ENCODE measurements around the gene PGPEP1. TPM values are rescaled to one million over a fixed set of nuclear protein-coding genes. Genes with fewer than 3 reads are reported as not detected.
"Not testable (repeated sequence)": the region's sequence is repeated elsewhere in the genome, so short reads cannot be mapped to it uniquely, and the experiment has no call there.

The PGPEP1 gene
- total RNA-seq, 5 donors from 2014 or later (not counting 1 experiment from before 2014, with no cell fraction given) = 35.7 to 52.6 (median 45.1) TPM

- peak overlapping the region; percentile 94 for H3K27ac ChIP-seq (ENCODE audit: low read length)
- not testable (repeated sequence) for H3K27me3 Mint-ChIP-seq; H3K27me3 ChIP-seq (replicated peaks in 1 of 2; ENCODE audit: control insufficient read depth in 2 of 2, extremely low read depth in 1 of 2, insufficient read depth in 2 of 2, low read length in 1 of 2); H3K9me3 ChIP-seq; DNase-seq; H3K36me3 Mint-ChIP-seq; H3K4me3 ChIP-seq (ENCODE audit: control insufficient read depth in 1 of 2, extremely low read depth in 1 of 2, low read length in 1 of 2); ATAC-seq (replicated peaks in 1 of 4); H3K9me3 Mint-ChIP-seq
- H3K36me3 ChIP-seq (ENCODE audit: control insufficient read depth in 2 of 2, extremely low read depth in 1 of 2, insufficient read depth in 1 of 2, low read length in 1 of 2) = peaks cover 0 to 10% of the 10 kb centered on the region in 2 donors
- Mint-ChIP-seq H3K27ac (peak overlapping the region; percentile 96 to 98), H3K4me3 (peak overlapping the region in 1 of 3 donors; percentile 20), H3K4me1 (peaks cover 51 to 52% (median 52%) of the 10 kb centered on the region in 3 donors)
- ChIA-PET POLR2A (interaction anchor here in 1 of 2 donors (0.7 to 1.2 kb wide), 2 partner anchors 23 to 45 kb away, joined by 3 read pairs; no protein-coding TSS in a partner anchor), CTCF (interaction anchor here (0.8 to 1.1 kb wide), 2 partner anchors 45 to 72 kb away, joined by 3 read pairs; no protein-coding TSS in a partner anchor)
- peaks cover 34 to 60% of the 10 kb centered on the region in 2 experiments for H3K4me1 ChIP-seq (ENCODE audit: control insufficient read depth in 1 of 2, extremely low read depth in 1 of 2, insufficient read depth in 2 of 2, low read length in 2 of 2)
- 86% methylated on average over 3 of the region's 6 CpGs for WGBS (ENCODE audit: insufficient coverage)
Measured at GRCh38 chr19:18324373-18324731, 16.0 kb upstream of the PGPEP1 start.

GRCh38 chr19:18326772-18327171, 13.6 kb upstream of the PGPEP1 start:
- Histone ChIP-seq H3K27ac (ENCODE audit: low read length) (no peak overlapping the region), H3K4me1 (ENCODE audit: control insufficient read depth in 1 of 2, extremely low read depth in 1 of 2, insufficient read depth in 2 of 2, low read length in 2 of 2) (peaks cover 22 to 35% of the 10 kb centered on the region in 2 experiments), H3K36me3 (ENCODE audit: control insufficient read depth in 2 of 2, extremely low read depth in 1 of 2, insufficient read depth in 1 of 2, low read length in 1 of 2) (no peaks in the 10 kb centered on the region), H3K9me3 (no peaks in the 10 kb centered on the region), H3K27me3 (replicated peaks in 1 of 2; ENCODE audit: control insufficient read depth in 2 of 2, extremely low read depth in 1 of 2, insufficient read depth in 2 of 2, low read length in 1 of 2) (peaks cover 0 to 4% of the 10 kb centered on the region in 2 experiments), H3K4me3 (ENCODE audit: control insufficient read depth in 1 of 2, extremely low read depth in 1 of 2, low read length in 1 of 2) (no peak overlapping the region)
- Mint-ChIP-seq H3K27me3 (no peaks in the 10 kb centered on the region), H3K4me1 (peaks cover 30 to 31% (median 31%) of the 10 kb centered on the region in 3 donors), H3K4me3 (no peak overlapping the region), H3K36me3 (no peaks in the 10 kb centered on the region), H3K9me3 (no peaks in the 10 kb centered on the region), H3K27ac (no peak overlapping the region)
- ChIA-PET POLR2A (interaction anchor here (0.6 to 1.0 kb wide), 2 partner anchors 49 to 51 kb away, joined by 3 to 4 read pairs; no protein-coding TSS in a partner anchor), CTCF (interaction anchor here in 1 of 2 donors (1.0 kb wide), 1 partner anchor 48 kb away, joined by 3 read pairs; no protein-coding TSS in a partner anchor)
- DNase-seq (no peak), ATAC-seq (replicated peaks in 1 of 4) (no peak)
- 80% methylated on average over 1 of the region's 5 CpGs for WGBS (ENCODE audit: insufficient coverage)

GRCh38 chr19:18328340-18329034, 11.9 kb upstream of the PGPEP1 start:
- Mint-ChIP-seq H3K9me3 (no peaks in the 10 kb centered on the region), H3K27me3 (no peaks in the 10 kb centered on the region), H3K4me1 (peaks cover 18 to 19% (median 18%) of the 10 kb centered on the region in 3 donors), H3K36me3 (no peaks in the 10 kb centered on the region), H3K27ac (peak overlapping the region; percentile 3 to 68), H3K4me3 (peak overlapping the region; percentile 15 to 59 (median 55))
- peak; percentile 66 to 92 (median 83) for DNase-seq
- H3K27ac ChIP-seq (ENCODE audit: low read length) = peak overlapping the region; percentile 16
- no peaks in the 10 kb centered on the region for H3K36me3 ChIP-seq (ENCODE audit: control insufficient read depth in 2 of 2, extremely low read depth in 1 of 2, insufficient read depth in 1 of 2, low read length in 1 of 2)
- H3K9me3 ChIP-seq = no peaks in the 10 kb centered on the region
- POLR2A ChIA-PET = interaction anchor here (0.5 to 2.5 kb wide), 12 partner anchors 11 to 100 kb away, joined by 3 to 37 read pairs (median 5); partner anchors contain the start of genes JUND (in 2 of the 2) and IQCN (in 1 of the 2)
- CTCF ChIA-PET = interaction anchor here (0.5 to 2.9 kb wide), 28 partner anchors 10 to 241 kb away, joined by 3 to 35 read pairs (median 5); partner anchors contain the start of genes ELL (in 1 of the 2), IQCN (in 1 of the 2), JUND (in 1 of the 2) and MPV17L2 (in 1 of the 2)
- H3K4me3 ChIP-seq (ENCODE audit: control insufficient read depth in 1 of 2, extremely low read depth in 1 of 2, low read length in 1 of 2) = peak overlapping the region; percentile 36 to 49
- WGBS (ENCODE audit: insufficient coverage) = 0% methylated on average over 4 of the region's 9 CpGs
- peaks cover 14 to 21% of the 10 kb centered on the region in 2 experiments for H3K4me1 ChIP-seq (ENCODE audit: control insufficient read depth in 1 of 2, extremely low read depth in 1 of 2, insufficient read depth in 2 of 2, low read length in 2 of 2)
- H3K27me3 ChIP-seq (replicated peaks in 1 of 2; ENCODE audit: control insufficient read depth in 2 of 2, extremely low read depth in 1 of 2, insufficient read depth in 2 of 2, low read length in 1 of 2) = peaks cover 0 to 12% of the 10 kb centered on the region in 2 experiments
- peak; percentile 99 for ATAC-seq (replicated peaks in 1 of 4)

- no peak overlapping the region for H3K27ac Mint-ChIP-seq
- Histone ChIP-seq H3K27ac (ENCODE audit: low read length) (no peak overlapping the region), H3K27me3 (replicated peaks in 1 of 2; ENCODE audit: control insufficient read depth in 2 of 2, extremely low read depth in 1 of 2, insufficient read depth in 2 of 2, low read length in 1 of 2) (peaks cover 0 to 14% of the 10 kb centered on the region in 2 experiments), H3K9me3 (no peaks in the 10 kb centered on the region), H3K4me3 (ENCODE audit: control insufficient read depth in 1 of 2, extremely low read depth in 1 of 2, low read length in 1 of 2) (no peak overlapping the region), H3K4me1 (ENCODE audit: control insufficient read depth in 1 of 2, extremely low read depth in 1 of 2, insufficient read depth in 2 of 2, low read length in 2 of 2) (peaks cover 8 to 16% of the 10 kb centered on the region in 2 experiments), H3K36me3 (ENCODE audit: control insufficient read depth in 2 of 2, extremely low read depth in 1 of 2, insufficient read depth in 1 of 2, low read length in 1 of 2) (no peaks in the 10 kb centered on the region)
- CTCF ChIA-PET = interaction anchor here (0.5 to 2.9 kb wide), 27 partner anchors 10 to 260 kb away, joined by 3 to 35 read pairs (median 5); partner anchors contain the start of genes ELL (in 1 of the 2), IQCN (in 1 of the 2), JUND (in 1 of the 2) and MPV17L2 (in 1 of the 2)
- DNase-seq (no peak), ATAC-seq (replicated peaks in 1 of 4) (no peak)
- WGBS (ENCODE audit: insufficient coverage) = 94% methylated on average over 5 of the region's 6 CpGs
- H3K4me3 Mint-ChIP-seq = peak overlapping the region in 1 of 3 donors; percentile 59
- no peaks in the 10 kb centered on the region for H3K27me3 Mint-ChIP-seq
- no peaks in the 10 kb centered on the region for H3K9me3 Mint-ChIP-seq
- H3K36me3 Mint-ChIP-seq = no peaks in the 10 kb centered on the region
- peaks cover 13 to 14% (median 13%) of the 10 kb centered on the region in 3 donors for H3K4me1 Mint-ChIP-seq
- POLR2A ChIA-PET = interaction anchor here (0.5 to 2.5 kb wide), 10 partner anchors 10 to 676 kb away, joined by 3 to 37 read pairs (median 6); partner anchors contain the start of genes JUND (in 2 of the 2) and IQCN (in 1 of the 2)
Measured at GRCh38 chr19:18329035-18329376, 11.4 kb upstream of the PGPEP1 start.

GRCh38 chr19:18330868-18331267, 9.5 kb upstream of the PGPEP1 start:
- POLR2A ChIA-PET = interaction anchor here in 1 of 2 donors (0.7 kb wide), 1 partner anchor 22 kb away, joined by 3 read pairs; no protein-coding TSS in a partner anchor
- DNase-seq (no peak), ATAC-seq (replicated peaks in 1 of 4) (no peak)
- Histone ChIP-seq H3K4me1 (ENCODE audit: control insufficient read depth in 1 of 2, extremely low read depth in 1 of 2, insufficient read depth in 2 of 2, low read length in 2 of 2) (peaks cover 7 to 12% of the 10 kb centered on the region in 2 experiments), H3K4me3 (ENCODE audit: control insufficient read depth in 1 of 2, extremely low read depth in 1 of 2, low read length in 1 of 2) (no peak overlapping the region), H3K36me3 (ENCODE audit: control insufficient read depth in 2 of 2, extremely low read depth in 1 of 2, insufficient read depth in 1 of 2, low read length in 1 of 2) (no peaks in the 10 kb centered on the region), H3K27me3 (replicated peaks in 1 of 2; ENCODE audit: control insufficient read depth in 2 of 2, extremely low read depth in 1 of 2, insufficient read depth in 2 of 2, low read length in 1 of 2) (peaks cover 0 to 15% of the 10 kb centered on the region in 2 experiments), H3K9me3 (no peaks in the 10 kb centered on the region), H3K27ac (ENCODE audit: low read length) (no peak overlapping the region)
- Mint-ChIP-seq H3K4me1 (peaks cover 10 to 13% (median 13%) of the 10 kb centered on the region in 3 donors), H3K4me3 (no peak overlapping the region), H3K9me3 (no peaks in the 10 kb centered on the region), H3K27me3 (no peaks in the 10 kb centered on the region), H3K27ac (no peak overlapping the region), H3K36me3 (no peaks in the 10 kb centered on the region)
- CTCF ChIA-PET = interaction anchor here (0.7 to 2.9 kb wide), 3 partner anchors 52 to 795 kb away, joined by 3 to 35 read pairs (median 4); no protein-coding TSS in a partner anchor
- WGBS (ENCODE audit: insufficient coverage) = 89% methylated on average over 6 of the region's 9 CpGs

GRCh38 chr19:18332917-18333530, 7.4 kb upstream of the PGPEP1 start:
- ATAC-seq (replicated peaks in 1 of 4) (no peak), DNase-seq (no peak)
- ChIA-PET CTCF (no interaction called here), POLR2A (no interaction called here)
- H3K27me3 ChIP-seq (replicated peaks in 1 of 2; ENCODE audit: control insufficient read depth in 2 of 2, extremely low read depth in 1 of 2, insufficient read depth in 2 of 2, low read length in 1 of 2) = peaks cover 0 to 18% of the 10 kb centered on the region in 2 experiments
- no peaks in the 10 kb centered on the region for H3K36me3 ChIP-seq (ENCODE audit: control insufficient read depth in 2 of 2, extremely low read depth in 1 of 2, insufficient read depth in 1 of 2, low read length in 1 of 2)
- no peaks in the 10 kb centered on the region for H3K27me3 Mint-ChIP-seq
- 88% methylated on average over 13 of the region's 15 CpGs for WGBS (ENCODE audit: insufficient coverage)
- H3K27ac Mint-ChIP-seq = no peak overlapping the region
- no peak overlapping the region for H3K27ac ChIP-seq (ENCODE audit: low read length)
- H3K4me3 ChIP-seq (ENCODE audit: control insufficient read depth in 1 of 2, extremely low read depth in 1 of 2, low read length in 1 of 2) = no peak overlapping the region
- H3K9me3 Mint-ChIP-seq = no peaks in the 10 kb centered on the region
- no peaks in the 10 kb centered on the region for H3K36me3 Mint-ChIP-seq
- no peak overlapping the region for H3K4me3 Mint-ChIP-seq
- H3K4me1 Mint-ChIP-seq = peaks cover 10 to 13% (median 13%) of the 10 kb centered on the region in 3 donors
- no peaks in the 10 kb centered on the region for H3K9me3 ChIP-seq
- H3K4me1 ChIP-seq (ENCODE audit: control insufficient read depth in 1 of 2, extremely low read depth in 1 of 2, insufficient read depth in 2 of 2, low read length in 2 of 2) = peaks cover 7 to 11% of the 10 kb centered on the region in 2 experiments
